Astrocyte of the spinal cord (primary cell): Measurements from ENCODE around the gene GTPBP3.

Source experiments
- DNase-seq: peaks from one replicate; pipeline ENCODE4 v3.0.0; 2011; ENCODE audit warnings: low read depth, low spot score
- H3K4me3 ChIP-seq: 2 replicates; pipeline ENCODE4 v1.5.1; 2011; ENCODE audit warnings: low read depth, mild to moderate bottlenecking, low read length, moderate library complexity
- CTCF ChIP-seq: IDR thresholded peaks from 2 replicates; pipeline ENCODE4 v1.5.1; 2012; ENCODE audit warnings: low read depth, mild to moderate bottlenecking, low read length, inconsistent platforms
- in situ Hi-C: cut with HindIII; loops from 2 replicates; pipeline ENCODE4 v1.10.0; 2017; ENCODE audit warnings: low sequenced_read_pairs

The GTPBP3 gene

DNA sequence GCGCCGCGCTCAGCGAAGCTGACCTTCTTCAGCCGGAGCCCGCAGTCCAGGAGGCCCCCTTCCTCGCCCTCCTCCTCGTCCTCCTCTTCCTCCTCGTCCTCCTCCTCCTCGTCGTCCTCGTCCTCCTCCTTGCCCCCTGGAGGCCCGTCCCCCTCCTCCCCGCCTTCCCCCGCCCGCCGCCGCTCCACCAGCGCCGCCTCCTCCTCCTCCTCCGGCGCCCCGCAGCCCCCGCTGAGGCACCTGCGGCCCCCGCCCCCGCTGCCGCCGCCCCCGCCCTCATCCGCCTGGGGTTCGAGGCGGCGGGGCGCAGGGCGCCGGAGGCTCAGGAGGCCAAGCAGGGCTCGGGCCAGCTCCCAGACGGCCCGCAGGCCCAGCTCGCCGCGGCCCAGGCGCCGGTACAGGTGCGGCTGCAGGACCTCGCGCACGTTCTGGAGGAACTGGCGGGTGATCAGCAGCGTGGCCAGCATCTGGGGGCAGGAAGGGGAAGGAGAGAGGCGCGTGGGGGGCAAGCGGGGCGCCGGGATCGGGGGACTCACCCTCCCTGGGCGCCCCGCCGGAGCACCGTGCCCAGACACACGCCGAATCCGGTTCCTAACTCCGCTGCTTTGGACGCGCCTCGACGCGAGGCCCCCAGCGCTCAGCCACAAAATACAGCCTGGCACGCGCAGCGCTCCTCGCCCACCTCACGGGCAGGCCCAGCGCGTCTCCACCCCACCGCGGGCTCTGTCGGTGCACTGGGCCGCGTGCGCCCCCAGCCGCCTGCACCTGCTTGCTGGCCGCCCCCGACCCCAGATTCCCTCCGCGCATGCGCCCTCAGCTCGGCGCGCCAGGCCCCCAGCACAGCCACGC lies 8.6 kb upstream of the GTPBP3 start:
- TF ChIP-seq CTCF: no peak
- no peak for DNase-seq
- no peak overlapping the region for H3K4me3 ChIP-seq
- in situ Hi-C loops: no loop called here

DNA sequence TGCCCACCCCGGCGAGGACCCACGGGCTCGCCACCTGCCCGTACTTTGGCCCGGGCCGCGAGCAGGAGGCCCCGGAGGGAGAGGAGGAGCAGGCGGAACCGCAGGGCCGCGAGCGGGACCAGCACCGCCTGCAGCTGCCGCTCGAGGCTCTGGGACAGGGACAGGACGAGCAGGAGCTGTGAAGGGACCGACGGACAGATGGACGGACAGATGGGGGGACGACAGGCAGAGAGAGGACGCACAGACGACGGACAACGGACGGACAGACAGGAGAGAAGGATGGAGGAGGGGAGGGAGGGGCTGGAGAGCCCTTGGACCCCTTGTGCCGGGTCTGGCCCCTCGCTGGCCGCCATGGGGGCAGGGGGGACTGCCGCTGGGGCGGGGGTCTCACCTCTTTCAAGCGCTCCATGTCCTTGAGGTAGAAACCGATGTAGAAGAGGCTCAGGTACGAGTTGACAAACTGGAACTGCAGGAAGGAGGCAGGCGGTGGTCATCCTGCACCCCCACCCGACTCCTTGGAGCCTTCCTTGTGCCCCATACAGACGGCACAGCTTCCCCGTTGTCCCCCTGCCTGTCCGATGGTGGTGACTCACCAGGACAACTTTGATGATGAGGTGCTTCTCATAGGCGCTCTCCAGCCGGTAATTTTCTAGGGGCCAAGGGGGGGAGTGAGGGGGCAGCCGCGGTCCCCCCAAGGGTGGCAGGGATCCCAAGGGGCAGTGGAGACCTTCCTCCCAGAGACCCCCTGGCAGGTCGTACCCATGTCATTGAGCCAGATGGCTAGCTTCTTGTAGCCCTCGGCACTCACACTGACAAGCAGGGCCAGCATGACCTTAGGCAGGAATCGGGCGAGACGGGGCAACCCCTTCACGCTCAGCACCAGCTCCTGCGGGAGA lies 7.7 kb upstream of the GTPBP3 start:
- in situ Hi-C loops: no loop called here
- TF ChIP-seq CTCF: no peak
- no peak overlapping the region for H3K4me3 ChIP-seq
- DNase-seq: no peak

- DNase-seq: no peak
- in situ Hi-C loops: no loop called here
- H3K4me3 ChIP-seq: no peak overlapping the region
- no peak for TF ChIP-seq CTCF
Observed at GRCh38 chr19:17330262-17331044, 6.9 kb upstream of the GTPBP3 start.

- in situ Hi-C loops: no loop called here
- DNase-seq: no peak
- TF ChIP-seq CTCF: no peak
- H3K4me3 ChIP-seq: no peak overlapping the region
Observed at GRCh38 chr19:17331045-17331558, 6.3 kb upstream of the GTPBP3 start.

- H3K4me3 ChIP-seq: no peak overlapping the region
- in situ Hi-C loops: no loop called here
Observed at GRCh38 chr19:17332360-17332676, 5.0 kb upstream of the GTPBP3 start.

More at GRCh38 chr19:17332360-17332676, 5.0 kb upstream of the GTPBP3 start:
- no peak for DNase-seq
- no peak for TF ChIP-seq CTCF
